ENCODE results near the gene PTPN20.

PTPN20 gene

GRCh38 chr10:47022311-47023131, 111.3 kb downstream of the PTPN20 start:
- no peak for DNase-seq

GRCh38 chr10:47023237-47024045, 112.2 kb downstream of the PTPN20 start:
- no peak for DNase-seq

GRCh38 chr10:47024046-47024322, 112.8 kb downstream of the PTPN20 start:
- no peak for DNase-seq

- no peak for DNase-seq
Measured at GRCh38 chr10:47024399-47025252, 113.4 kb downstream of the PTPN20 start.

- no peak for DNase-seq
Measured at GRCh38 chr10:47025253-47025539, 114.0 kb downstream of the PTPN20 start.

- no peak for DNase-seq
Measured at GRCh38 chr10:47025540-47026300, 114.5 kb downstream of the PTPN20 start.

GRCh38 chr10:47026301-47027107, 115.3 kb downstream of the PTPN20 start:
- DNase-seq: no peak

GRCh38 chr10:47027108-47027783, 116.0 kb downstream of the PTPN20 start:
- DNase-seq: no peak

GRCh38 chr10:47027784-47028260, 116.6 kb downstream of the PTPN20 start:
- no peak for DNase-seq

- no peak for DNase-seq
Measured at GRCh38 chr10:47028466-47028865, 117.2 kb downstream of the PTPN20 start.

GRCh38 chr10:47029181-47030009, 118.2 kb downstream of the PTPN20 start:
- no peak for DNase-seq

GRCh38 chr10:47030191-47030703, 119.0 kb downstream of the PTPN20 start:
- DNase-seq: no peak

GRCh38 chr10:47031211-47031900, 120.1 kb downstream of the PTPN20 start:
- no peak for DNase-seq

GRCh38 chr10:47031901-47032465, 120.8 kb downstream of the PTPN20 start:
- no peak for DNase-seq

GRCh38 chr10:47033081-47033480, 121.9 kb downstream of the PTPN20 start:
- no peak for DNase-seq

- no peak for DNase-seq
Measured at GRCh38 chr10:47033541-47034270, 122.5 kb downstream of the PTPN20 start.

GRCh38 chr10:47034441-47035051, 123.3 kb downstream of the PTPN20 start:
- DNase-seq: no peak
